ENCODE data around the gene FAM117A.

FAM117A gene

GRCh38 chr17:49691677-49692191 lies 72.2 kb downstream of the FAM117A start:
- Histone ChIP-seq H3K79me2 (ENCODE audit: control insufficient read depth, low read length) (no peaks in the 10 kb centered on the region), H4K20me1 (ENCODE audit: control insufficient read depth, insufficient read depth, low read depth, low read length) (no peaks in the 10 kb centered on the region), H3F3A (ENCODE audit: control insufficient read depth, insufficient read depth) (no peaks in the 10 kb centered on the region), H3K9me3 (ENCODE audit: control insufficient read depth, insufficient read depth, low read length) (no peaks in the 10 kb centered on the region), H3K9me2 (replicated peaks; ENCODE audit: control insufficient read depth, low read length) (no peaks in the 10 kb centered on the region), H3K27me3 (ENCODE audit: control insufficient read depth, low read length) (no peaks in the 10 kb centered on the region), H3K4me1 (ENCODE audit: control insufficient read depth, low read length) (peaks cover 14% of the 10 kb centered on the region), H3K27ac (ENCODE audit: low read depth, low read length) (no peak overlapping the region), H3K4me3 (ENCODE audit: low read length) (no peak overlapping the region), H3K4me2 (ENCODE audit: low read length) (no peak overlapping the region), H3K36me3 (ENCODE audit: control insufficient read depth, low read length) (no peaks in the 10 kb centered on the region)
- TF ChIP-seq EZH2phosphoT487 (IDR thresholded peaks at IDR 0.05; ENCODE audit: borderline replicate concordance, low read length) (no peak), CTCF (IDR thresholded peaks at IDR 0.05; ENCODE audit: low read depth, low read length, poor library complexity, severe bottlenecking) (no peak)

GRCh38 chr17:49691086-49691676 lies 72.8 kb downstream of the FAM117A start:
- Histone ChIP-seq H3K27me3 (ENCODE audit: control insufficient read depth, low read length) (no peaks in the 10 kb centered on the region), H3K9me3 (ENCODE audit: control insufficient read depth, insufficient read depth, low read length) (no peaks in the 10 kb centered on the region), H3K36me3 (ENCODE audit: control insufficient read depth, low read length) (no peaks in the 10 kb centered on the region), H4K20me1 (ENCODE audit: control insufficient read depth, insufficient read depth, low read depth, low read length) (no peaks in the 10 kb centered on the region), H3K9me2 (replicated peaks; ENCODE audit: control insufficient read depth, low read length) (no peaks in the 10 kb centered on the region), H3K4me2 (ENCODE audit: low read length) (no peak overlapping the region), H3K79me2 (ENCODE audit: control insufficient read depth, low read length) (no peaks in the 10 kb centered on the region), H3K4me1 (ENCODE audit: control insufficient read depth, low read length) (peaks cover 14% of the 10 kb centered on the region), H3K27ac (ENCODE audit: low read depth, low read length) (no peak overlapping the region), H3K4me3 (ENCODE audit: low read length) (no peak overlapping the region), H3F3A (ENCODE audit: control insufficient read depth, insufficient read depth) (no peaks in the 10 kb centered on the region)
- no peak for TF ChIP-seq CTCF (IDR thresholded peaks at IDR 0.05; ENCODE audit: low read depth, low read length, poor library complexity, severe bottlenecking)
- no peak for TF ChIP-seq EZH2phosphoT487 (IDR thresholded peaks at IDR 0.05; ENCODE audit: borderline replicate concordance, low read length)

- no peak overlapping the region for H3K4me2 ChIP-seq (ENCODE audit: low read length)
- no peaks in the 10 kb centered on the region for H4K20me1 ChIP-seq (ENCODE audit: control insufficient read depth, insufficient read depth, low read depth, low read length)
- H3K4me3 ChIP-seq (ENCODE audit: low read length): no peak overlapping the region
- no peak overlapping the region for H3K27ac ChIP-seq (ENCODE audit: low read depth, low read length)
- no peaks in the 10 kb centered on the region for H3K79me2 ChIP-seq (ENCODE audit: control insufficient read depth, low read length)
- H3K9me2 ChIP-seq (replicated peaks; ENCODE audit: control insufficient read depth, low read length): no peaks in the 10 kb centered on the region
- TF ChIP-seq CTCF (IDR thresholded peaks at IDR 0.05; ENCODE audit: low read depth, low read length, poor library complexity, severe bottlenecking): no peak
- TF ChIP-seq EZH2phosphoT487 (IDR thresholded peaks at IDR 0.05; ENCODE audit: borderline replicate concordance, low read length): no peak
- peaks cover 12% of the 10 kb centered on the region for H3K4me1 ChIP-seq (ENCODE audit: control insufficient read depth, low read length)
- H3K9me3 ChIP-seq (ENCODE audit: control insufficient read depth, insufficient read depth, low read length): no peaks in the 10 kb centered on the region
- no peaks in the 10 kb centered on the region for H3K36me3 ChIP-seq (ENCODE audit: control insufficient read depth, low read length)
- H3K27me3 ChIP-seq (ENCODE audit: control insufficient read depth, low read length): no peaks in the 10 kb centered on the region
- no peaks in the 10 kb centered on the region for H3F3A ChIP-seq (ENCODE audit: control insufficient read depth, insufficient read depth)
Observed at GRCh38 chr17:49690256-49690655, 73.7 kb downstream of the FAM117A start.

All from DOHH2 (cell line).